Esophagus muscularis mucosa (tissue), 3 donors: ENCODE results near the gene MCF2L.

Experiments
- EP300 ChIP-seq: sonication (generic); formaldehyde crosslinking; IDR thresholded peaks from one replicate; pipeline ENCODE4 v1.6.1; 2017; ENCODE audit warnings: antibody characterized with exemption
- POLR2AphosphoS5 ChIP-seq, 2 donors: sonication (generic); formaldehyde crosslinking; IDR thresholded peaks; one replicate each; pipeline ENCODE4 v1.6.1; 2017; ENCODE audit warnings: antibody characterized with exemption in 2 of 2

DNA sequence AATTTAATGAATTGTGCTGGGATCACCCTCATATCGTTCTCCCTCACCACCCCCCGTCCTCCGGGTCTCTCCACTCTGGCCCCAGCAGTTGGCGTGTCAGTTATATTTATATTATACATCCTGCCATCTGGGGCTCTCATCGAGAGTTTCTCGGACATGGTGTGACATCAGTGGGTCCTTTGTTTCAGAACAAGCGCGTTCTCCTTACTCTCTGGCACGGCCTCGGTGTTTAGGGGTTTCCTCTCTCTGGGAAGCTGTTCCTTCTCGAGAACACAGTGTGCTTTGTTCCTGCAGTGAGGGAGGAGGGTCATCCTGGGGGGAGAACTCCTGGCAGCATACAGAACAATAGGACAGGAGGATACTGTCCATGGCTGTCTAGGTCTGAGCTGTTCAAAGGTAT is 9.8 kb upstream of the MCF2L start:
- TF ChIP-seq EP300 (peak; percentile 68), POLR2AphosphoS5 (IDR thresholded peaks at IDR 0.05) (peak; percentile 70 to 73)
